ENCODE measurements around the gene BANP.

Gene BANP

DNA sequence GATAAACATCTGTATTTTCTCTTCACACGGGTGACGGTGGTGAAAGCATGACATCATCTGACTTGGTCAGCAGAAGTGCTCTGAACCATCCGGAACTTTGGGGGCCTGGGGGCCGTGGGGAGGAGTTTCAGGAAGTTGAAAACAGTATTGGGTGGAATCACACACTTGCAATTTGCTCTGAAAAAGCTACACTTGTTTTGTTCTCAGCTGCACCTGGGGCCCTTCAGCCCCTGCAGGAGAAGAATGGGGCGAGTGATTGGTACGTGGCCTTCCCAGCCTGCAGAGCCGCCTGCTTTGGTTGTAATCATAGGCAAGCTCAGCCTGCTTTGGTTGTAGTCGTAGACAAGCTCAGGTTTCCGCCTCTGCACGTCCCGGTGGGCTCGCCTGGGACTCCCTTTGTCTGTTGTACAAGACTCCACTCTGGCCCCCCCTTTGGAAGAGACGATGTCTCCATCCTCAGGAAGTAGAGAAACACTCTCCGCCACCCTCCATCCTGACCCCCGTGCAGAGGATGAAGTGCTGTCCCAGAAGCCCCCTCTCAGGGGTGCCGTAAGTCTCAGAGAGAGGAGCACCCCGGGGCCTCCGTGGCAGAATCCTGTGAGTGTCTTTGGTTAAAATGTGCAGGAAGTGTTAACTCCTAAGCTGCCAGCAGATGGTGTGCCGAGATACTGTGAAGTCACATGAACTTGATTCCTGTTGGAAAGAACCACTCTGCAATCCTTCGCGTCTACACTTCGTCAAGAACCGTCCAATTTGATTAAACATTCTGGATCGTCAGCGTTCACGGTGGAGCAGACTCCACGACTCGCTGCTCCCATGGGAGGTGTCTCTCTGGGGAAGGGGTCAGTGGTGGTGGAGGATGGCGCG, 5.4 kb downstream of the BANP start (continued):
- TF ChIP-seq ZNF341 (tag by site-specific recombination; IDR thresholded peaks at IDR 0.05; ENCODE audit: low read depth) (no peak), ZNF548 (tag by site-specific recombination; IDR thresholded peaks at IDR 0.05) (no peak), ZNF596 (tag by site-specific recombination; IDR thresholded peaks at IDR 0.05) (no peak), SP7 (tag by site-specific recombination; IDR thresholded peaks at IDR 0.05) (peak; percentile 62; the same call in 1 of the 2 replicates), ZNF221 (tag by site-specific recombination; IDR thresholded peaks at IDR 0.05; ENCODE audit: borderline replicate concordance) (no peak), ZNF560 (tag by site-specific recombination; IDR thresholded peaks at IDR 0.05; ENCODE audit: borderline replicate concordance) (no peak), ZNF202 (tag by site-specific recombination; IDR thresholded peaks at IDR 0.05; ENCODE audit: borderline replicate concordance) (no peak), ZNF311 (tag by site-specific recombination; IDR thresholded peaks at IDR 0.05; ENCODE audit: borderline replicate concordance) (no peak), IKZF3 (tag by site-specific recombination; IDR thresholded peaks at IDR 0.05) (no peak), ZNF785 (tag by site-specific recombination; IDR thresholded peaks at IDR 0.05) (no peak), SP3 (tag by site-specific recombination; IDR thresholded peaks at IDR 0.05) (no peak), ZNF530 (tag by site-specific recombination; IDR thresholded peaks at IDR 0.05; ENCODE audit: low read depth) (no peak), ZBTB1 (tag by site-specific recombination; IDR thresholded peaks at IDR 0.05) (no peak), ZNF791 (tag by site-specific recombination; IDR thresholded peaks at IDR 0.05) (no peak), ZNF664 (tag by site-specific recombination; IDR thresholded peaks at IDR 0.05) (no peak), ZNF19 (tag by site-specific recombination; IDR thresholded peaks at IDR 0.05; ENCODE audit: low read depth) (no peak), ZNF837 (tag by site-specific recombination; IDR thresholded peaks at IDR 0.05) (no peak), ZNF362 (tag by site-specific recombination; IDR thresholded peaks at IDR 0.05) (no peak), YY2 (tag by site-specific recombination; IDR thresholded peaks at IDR 0.05) (no peak), KLF10 (tag by site-specific recombination; IDR thresholded peaks at IDR 0.05) (no peak), ZSCAN16 (tag by site-specific recombination; IDR thresholded peaks at IDR 0.05) (no peak), PATZ1 (tag by site-specific recombination; IDR thresholded peaks at IDR 0.05) (peak; percentile 81), SP2 (tag by site-specific recombination; IDR thresholded peaks at IDR 0.05) (0 out of 2 replicates have a peak, but pooled peaks have one; percentile 7), ZNF76 (tag by site-specific recombination; IDR thresholded peaks at IDR 0.05; ENCODE audit: borderline replicate concordance, low read depth) (no peak), GLIS2 (tag by site-specific recombination; IDR thresholded peaks at IDR 0.05) (no peak), ZNF354C (tag by site-specific recombination; IDR thresholded peaks at IDR 0.05; ENCODE audit: borderline replicate concordance, low read depth) (no peak)
- TF ChIP-seq, protein P1, sequence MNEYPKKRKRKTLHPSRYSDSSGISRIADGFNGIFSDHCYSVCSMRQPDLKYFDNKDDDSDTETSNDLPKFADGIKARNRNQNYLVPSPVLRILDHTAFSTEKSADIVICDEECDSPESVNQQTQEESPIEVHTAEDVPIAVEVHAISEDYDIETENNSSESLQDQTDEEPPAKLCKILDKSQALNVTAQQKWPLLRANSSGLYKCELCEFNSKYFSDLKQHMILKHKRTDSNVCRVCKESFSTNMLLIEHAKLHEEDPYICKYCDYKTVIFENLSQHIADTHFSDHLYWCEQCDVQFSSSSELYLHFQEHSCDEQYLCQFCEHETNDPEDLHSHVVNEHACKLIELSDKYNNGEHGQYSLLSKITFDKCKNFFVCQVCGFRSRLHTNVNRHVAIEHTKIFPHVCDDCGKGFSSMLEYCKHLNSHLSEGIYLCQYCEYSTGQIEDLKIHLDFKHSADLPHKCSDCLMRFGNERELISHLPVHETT (tag by site-specific recombination; IDR thresholded peaks at IDR 0.05) = no peak
- TF ChIP-seq, protein P2, sequence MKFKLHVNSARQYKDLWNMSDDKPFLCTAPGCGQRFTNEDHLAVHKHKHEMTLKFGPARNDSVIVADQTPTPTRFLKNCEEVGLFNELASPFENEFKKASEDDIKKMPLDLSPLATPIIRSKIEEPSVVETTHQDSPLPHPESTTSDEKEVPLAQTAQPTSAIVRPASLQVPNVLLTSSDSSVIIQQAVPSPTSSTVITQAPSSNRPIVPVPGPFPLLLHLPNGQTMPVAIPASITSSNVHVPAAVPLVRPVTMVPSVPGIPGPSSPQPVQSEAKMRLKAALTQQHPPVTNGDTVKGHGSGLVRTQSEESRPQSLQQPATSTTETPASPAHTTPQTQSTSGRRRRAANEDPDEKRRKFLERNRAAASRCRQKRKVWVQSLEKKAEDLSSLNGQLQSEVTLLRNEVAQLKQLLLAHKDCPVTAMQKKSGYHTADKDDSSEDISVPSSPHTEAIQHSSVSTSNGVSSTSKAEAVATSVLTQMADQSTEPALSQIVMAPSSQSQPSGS (tag by site-specific recombination; IDR thresholded peaks at IDR 0.05; ENCODE audit: low read depth) = peak; percentile 92
- TF ChIP-seq, protein P3, sequence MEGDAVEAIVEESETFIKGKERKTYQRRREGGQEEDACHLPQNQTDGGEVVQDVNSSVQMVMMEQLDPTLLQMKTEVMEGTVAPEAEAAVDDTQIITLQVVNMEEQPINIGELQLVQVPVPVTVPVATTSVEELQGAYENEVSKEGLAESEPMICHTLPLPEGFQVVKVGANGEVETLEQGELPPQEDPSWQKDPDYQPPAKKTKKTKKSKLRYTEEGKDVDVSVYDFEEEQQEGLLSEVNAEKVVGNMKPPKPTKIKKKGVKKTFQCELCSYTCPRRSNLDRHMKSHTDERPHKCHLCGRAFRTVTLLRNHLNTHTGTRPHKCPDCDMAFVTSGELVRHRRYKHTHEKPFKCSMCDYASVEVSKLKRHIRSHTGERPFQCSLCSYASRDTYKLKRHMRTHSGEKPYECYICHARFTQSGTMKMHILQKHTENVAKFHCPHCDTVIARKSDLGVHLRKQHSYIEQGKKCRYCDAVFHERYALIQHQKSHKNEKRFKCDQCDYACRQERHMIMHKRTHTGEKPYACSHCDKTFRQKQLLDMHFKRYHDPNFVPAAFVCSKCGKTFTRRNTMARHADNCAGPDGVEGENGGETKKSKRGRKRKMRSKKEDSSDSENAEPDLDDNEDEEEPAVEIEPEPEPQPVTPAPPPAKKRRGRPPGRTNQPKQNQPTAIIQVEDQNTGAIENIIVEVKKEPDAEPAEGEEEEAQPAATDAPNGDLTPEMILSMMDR (tag by site-specific recombination; IDR thresholded peaks at IDR 0.05) = peak; percentile 49; the same call in 1 of the 2 replicates
